ENCODE data around the gene DTNBP1. TPM values are rescaled to one million over a fixed set of nuclear protein-coding genes. Genes with fewer than 3 reads are reported as not detected.
"Not testable (repeated sequence)": the region's sequence is repeated elsewhere in the genome, so short reads cannot be mapped to it uniquely, and the experiment has no call there.

DTNBP1 gene
- total RNA-seq, 4 donors from 2014 or later: 12.8 to 58.6 (median 26.2) TPM

- Histone ChIP-seq H3K27ac (no peak overlapping the region), H3K27me3 (no peaks in the 10 kb centered on the region), H3K4me3 (no peak overlapping the region), H3K36me3 (no peaks in the 10 kb centered on the region), H3K9me3 (no peaks in the 10 kb centered on the region), H3K4me1 (peaks cover 0 to 4% (median 1%) of the 10 kb centered on the region in 4 donors)
- no peak for TF ChIP-seq POLR2A (IDR thresholded peaks at IDR 0.05)
- no peak for DNase-seq
Observed at GRCh38 chr6:15549371-15549770, 113.5 kb downstream of the DTNBP1 start.

DNA sequence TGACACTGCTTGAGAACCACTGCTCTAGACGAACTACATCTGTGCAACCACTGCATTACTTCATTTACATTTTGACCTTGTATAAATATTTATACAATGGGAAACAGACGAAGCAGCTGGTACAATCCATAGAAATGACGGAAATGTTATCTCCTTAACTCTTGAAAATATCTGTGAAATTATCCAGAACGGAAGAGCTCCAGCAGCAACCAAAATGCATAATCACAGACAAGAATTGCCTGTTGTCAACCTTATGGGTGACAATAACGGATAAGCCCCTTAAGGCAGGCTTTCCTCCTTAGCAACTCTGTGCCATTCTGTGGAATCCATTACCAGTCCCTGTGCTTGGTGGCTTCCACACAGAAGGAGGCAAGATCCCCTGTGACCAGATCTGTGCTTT, 115.4 kb downstream of the DTNBP1 start:
- no peaks in the 10 kb centered on the region for H3K27me3 ChIP-seq
- no peaks in the 10 kb centered on the region for H3K36me3 ChIP-seq
- H3K9me3 ChIP-seq: no peaks in the 10 kb centered on the region
- no peak overlapping the region for H3K27ac ChIP-seq
- DNase-seq: no peak
- peaks cover 0 to 4% (median 1%) of the 10 kb centered on the region in 4 donors for H3K4me1 ChIP-seq
- TF ChIP-seq POLR2A (IDR thresholded peaks at IDR 0.05): no peak
- TF ChIP-seq, protein P1, sequence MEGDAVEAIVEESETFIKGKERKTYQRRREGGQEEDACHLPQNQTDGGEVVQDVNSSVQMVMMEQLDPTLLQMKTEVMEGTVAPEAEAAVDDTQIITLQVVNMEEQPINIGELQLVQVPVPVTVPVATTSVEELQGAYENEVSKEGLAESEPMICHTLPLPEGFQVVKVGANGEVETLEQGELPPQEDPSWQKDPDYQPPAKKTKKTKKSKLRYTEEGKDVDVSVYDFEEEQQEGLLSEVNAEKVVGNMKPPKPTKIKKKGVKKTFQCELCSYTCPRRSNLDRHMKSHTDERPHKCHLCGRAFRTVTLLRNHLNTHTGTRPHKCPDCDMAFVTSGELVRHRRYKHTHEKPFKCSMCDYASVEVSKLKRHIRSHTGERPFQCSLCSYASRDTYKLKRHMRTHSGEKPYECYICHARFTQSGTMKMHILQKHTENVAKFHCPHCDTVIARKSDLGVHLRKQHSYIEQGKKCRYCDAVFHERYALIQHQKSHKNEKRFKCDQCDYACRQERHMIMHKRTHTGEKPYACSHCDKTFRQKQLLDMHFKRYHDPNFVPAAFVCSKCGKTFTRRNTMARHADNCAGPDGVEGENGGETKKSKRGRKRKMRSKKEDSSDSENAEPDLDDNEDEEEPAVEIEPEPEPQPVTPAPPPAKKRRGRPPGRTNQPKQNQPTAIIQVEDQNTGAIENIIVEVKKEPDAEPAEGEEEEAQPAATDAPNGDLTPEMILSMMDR (IDR thresholded peaks at IDR 0.05): no peak
- H3K4me3 ChIP-seq: no peak overlapping the region

- H3K27me3 ChIP-seq: no peaks in the 10 kb centered on the region
- no peak overlapping the region for H3K27ac ChIP-seq
- no peak overlapping the region for H3K4me3 ChIP-seq
- no peak for DNase-seq
- H3K4me1 ChIP-seq: peaks cover 0 to 1% (median 0%) of the 10 kb centered on the region in 4 donors
- H3K9me3 ChIP-seq: no peaks in the 10 kb centered on the region
- TF ChIP-seq POLR2A (IDR thresholded peaks at IDR 0.05): no peak
- TF ChIP-seq, protein P1 (IDR thresholded peaks at IDR 0.05): no peak
- H3K36me3 ChIP-seq: no peaks in the 10 kb centered on the region
Observed at GRCh38 chr6:15546591-15546990, 116.2 kb downstream of the DTNBP1 start.

GRCh38 chr6:15544321-15544900, 118.4 kb downstream of the DTNBP1 start:
- H3K9me3 ChIP-seq: no peaks in the 10 kb centered on the region
- TF ChIP-seq, protein P1 (IDR thresholded peaks at IDR 0.05): no peak
- no peak for TF ChIP-seq POLR2A (IDR thresholded peaks at IDR 0.05)
- no peaks in the 10 kb centered on the region for H3K36me3 ChIP-seq
- no peak overlapping the region for H3K4me3 ChIP-seq
- DNase-seq: no peak
- H3K27ac ChIP-seq: no peak overlapping the region
- no peaks in the 10 kb centered on the region for H3K27me3 ChIP-seq
- H3K4me1 ChIP-seq: no peaks in the 10 kb centered on the region

GRCh38 chr6:15543332-15543917, 119.4 kb downstream of the DTNBP1 start:
- H3K36me3 ChIP-seq, H3K27ac ChIP-seq, H3K4me1 ChIP-seq, H3K4me3 ChIP-seq, H3K27me3 ChIP-seq, DNase-seq, H3K9me3 ChIP-seq: not testable (repeated sequence)

- Histone ChIP-seq H3K4me1 (no peaks in the 10 kb centered on the region), H3K4me3 (no peak overlapping the region), H3K27me3 (no peaks in the 10 kb centered on the region), H3K36me3 (no peaks in the 10 kb centered on the region), H3K9me3 (no peaks in the 10 kb centered on the region), H3K27ac (no peak overlapping the region)
- no peak for TF ChIP-seq POLR2A (IDR thresholded peaks at IDR 0.05)
- TF ChIP-seq, protein P1 (IDR thresholded peaks at IDR 0.05): no peak
- no peak for DNase-seq
Observed at GRCh38 chr6:15539722-15540270, 123.0 kb downstream of the DTNBP1 start.

Measured in Peyer's patch (tissue), 4 donors.